ENCODE results near the gene MEIS2. TPM values are rescaled to one million over a fixed set of nuclear protein-coding genes. Genes with fewer than 3 reads are reported as not detected.

MEIS2 gene
- total and polyA plus RNA-seq, 2 of the 13 experiments (the other 11 are each of a cell fraction or from before 2014, with no cell fraction given), result 10.7 to 12.4 TPM

DNA sequence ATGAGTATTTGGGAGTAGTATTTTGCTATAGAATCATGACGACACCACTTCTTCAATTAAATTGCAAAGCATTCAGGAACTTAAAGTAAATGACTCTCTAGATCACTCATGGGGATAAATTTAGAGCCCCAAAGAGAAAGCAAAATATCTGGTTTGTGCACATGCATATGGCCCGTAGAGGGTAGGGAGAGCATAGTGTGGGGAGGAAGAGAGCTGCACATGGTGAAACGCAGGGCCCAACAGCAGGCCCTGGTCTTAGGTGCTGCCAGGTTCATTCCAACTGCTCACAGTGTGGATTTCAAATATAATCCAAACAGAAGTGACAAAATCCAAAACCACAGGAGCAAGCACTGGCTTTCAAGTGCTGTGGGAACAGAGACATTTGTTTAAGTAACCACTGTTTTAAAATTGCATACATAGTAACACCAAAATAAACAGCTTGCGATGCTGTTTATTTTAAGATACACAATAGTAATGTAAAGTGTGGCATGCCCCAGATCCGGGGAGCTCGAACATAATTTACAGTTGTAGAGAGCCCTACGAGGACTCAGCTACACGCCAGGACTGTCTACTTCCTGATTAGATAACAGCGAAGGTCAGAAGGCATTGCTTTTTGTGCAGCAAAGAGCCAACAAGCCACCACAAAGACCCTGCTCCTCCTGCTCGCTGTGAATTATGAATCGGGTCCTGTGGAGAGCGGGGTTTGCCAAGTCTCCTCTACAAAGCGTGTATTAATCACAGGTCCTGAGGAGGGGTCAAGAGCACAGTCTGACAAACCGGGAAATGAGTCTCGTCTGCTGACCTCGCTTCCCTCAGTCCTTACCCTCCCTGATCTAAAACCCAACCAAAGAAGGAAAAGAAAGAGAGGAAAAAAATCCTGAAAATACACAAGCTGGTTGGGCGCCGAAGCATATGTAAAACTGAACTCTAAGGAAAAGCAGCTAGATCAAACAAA, 80.6 kb downstream of the MEIS2 start (continued):
- TF ChIP-seq CEBPB (IDR thresholded peaks at IDR 0.05; ENCODE audit: borderline replicate concordance, low read depth, low read length), result no peak
- no peak for TF ChIP-seq ZNF543 (CRISPR knock-in tag; IDR thresholded peaks at IDR 0.05)
- no peak for TF ChIP-seq RORA (CRISPR knock-in tag; IDR thresholded peaks at IDR 0.05)
- TF ChIP-seq, protein P1, sequence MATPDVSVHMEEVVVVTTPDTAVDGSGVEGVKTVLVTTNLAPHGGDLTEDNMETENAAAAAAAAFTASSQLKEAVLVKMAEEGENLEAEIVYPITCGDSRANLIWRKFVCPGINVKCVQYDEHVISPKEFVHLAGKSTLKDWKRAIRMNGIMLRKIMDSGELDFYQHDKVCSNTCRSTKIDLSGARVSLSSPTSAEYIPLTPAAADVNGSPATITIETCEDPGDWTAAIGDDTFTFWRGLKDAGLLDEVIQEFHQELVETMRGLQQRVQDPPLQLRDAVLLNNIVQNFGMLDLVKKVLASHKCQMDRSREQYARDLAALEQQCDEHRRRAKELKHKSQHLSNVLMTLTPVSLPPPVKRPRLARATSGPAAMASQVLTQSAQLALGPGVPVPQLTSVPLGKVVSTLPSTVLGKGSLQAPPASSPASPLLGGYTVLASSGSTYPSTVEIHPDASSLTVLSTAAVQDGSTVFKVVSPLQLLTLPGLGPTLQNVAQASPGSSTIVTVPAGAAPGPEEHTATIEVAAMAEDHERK (CRISPR knock-in tag; IDR thresholded peaks at IDR 0.05; ENCODE audit: low read depth), result no peak
- TF ChIP-seq RARG (CRISPR knock-in tag; IDR thresholded peaks at IDR 0.05; ENCODE audit: low read depth), result no peak
- TF ChIP-seq ARHGAP35 (CRISPR knock-in tag; IDR thresholded peaks at IDR 0.05; ENCODE audit: borderline replicate concordance), result no peak
- peak; percentile 18; the same call in 1 of the 2 replicates for TF ChIP-seq ZNF768 (CRISPR knock-in tag; IDR thresholded peaks at IDR 0.05)
- 0 out of 2 replicates have a peak, but pooled peaks have one; percentile 30 for TF ChIP-seq ZBTB38 (CRISPR knock-in tag; IDR thresholded peaks at IDR 0.05)
- no peak for TF ChIP-seq ZNF224 (CRISPR knock-in tag; IDR thresholded peaks at IDR 0.05)
- TF ChIP-seq SETDB1 (CRISPR knock-in tag; IDR thresholded peaks at IDR 0.05; ENCODE audit: borderline replicate concordance), result no peak
- TF ChIP-seq ZMYM3 (CRISPR knock-in tag; IDR thresholded peaks at IDR 0.05), result peak; percentile 70; the same call in 1 of the 2 replicates
- TF ChIP-seq SCMH1 (CRISPR knock-in tag; IDR thresholded peaks at IDR 0.05; ENCODE audit: borderline replicate concordance), result no peak
- no peak for TF ChIP-seq HNRNPH1 (optimal IDR thresholded peaks at IDR 0.05; ENCODE audit: low read depth, low read length)
- TF ChIP-seq ZFP82 (CRISPR knock-in tag; IDR thresholded peaks at IDR 0.05; ENCODE audit: borderline replicate concordance), result no peak
- no peak for TF ChIP-seq EZH2 (conservative IDR thresholded peaks at IDR 0.05; ENCODE audit: low read depth, low read length)
- TF ChIP-seq FOXK2 (IDR thresholded peaks at IDR 0.05), result no peak
- peak; percentile 91 for TF ChIP-seq ELF1 (CRISPR knock-in tag; IDR thresholded peaks at IDR 0.05)
- TF ChIP-seq NFATC3 (CRISPR knock-in tag; IDR thresholded peaks at IDR 0.05), result no peak
- no peak for TF ChIP-seq STAT5B (CRISPR knock-in tag; IDR thresholded peaks at IDR 0.05)
- no peak for TF ChIP-seq HNRNPUL1 (IDR thresholded peaks at IDR 0.05; ENCODE audit: low read depth, low read length)
- TF ChIP-seq PITX1 (CRISPR knock-in tag; IDR thresholded peaks at IDR 0.05), result peak; percentile 56
- TF ChIP-seq ETV5 (CRISPR knock-in tag; IDR thresholded peaks at IDR 0.05; ENCODE audit: borderline replicate concordance), result no peak; the same call in 1 of the 2 replicates
- TF ChIP-seq ZBTB8A (CRISPR knock-in tag; IDR thresholded peaks at IDR 0.05; ENCODE audit: borderline replicate concordance, low read depth), result no peak
- TF ChIP-seq ZNF747 (CRISPR knock-in tag; IDR thresholded peaks at IDR 0.05; ENCODE audit: borderline replicate concordance), result peak; percentile 70; the same call in 1 of the 2 replicates
- 0 out of 2 replicates have a peak, but pooled peaks have one; percentile 31 for TF ChIP-seq SMAD3 (CRISPR knock-in tag; IDR thresholded peaks at IDR 0.05)
- no peak for TF ChIP-seq ISL2 (CRISPR knock-in tag; IDR thresholded peaks at IDR 0.05)
- no peak for TF ChIP-seq ZNF549 (CRISPR knock-in tag; IDR thresholded peaks at IDR 0.05)
- no peak for TF ChIP-seq JARID2 (CRISPR knock-in tag; IDR thresholded peaks at IDR 0.05; ENCODE audit: insufficient replicate concordance)
- TF ChIP-seq PHF21A (CRISPR knock-in tag; IDR thresholded peaks at IDR 0.05), result no peak
- peak; percentile 45; the same call in 1 of the 2 replicates for TF ChIP-seq KAT8 (CRISPR knock-in tag; IDR thresholded peaks at IDR 0.05)
- TF ChIP-seq NPAS2 (CRISPR knock-in tag; IDR thresholded peaks at IDR 0.05; ENCODE audit: borderline replicate concordance), result no peak
- peak; percentile 38; the same call in 1 of the 2 replicates for TF ChIP-seq GFI1 (CRISPR knock-in tag; IDR thresholded peaks at IDR 0.05; ENCODE audit: borderline replicate concordance)

All from HepG2 (cell line).